HG02798 (cell line): ENCODE results near the gene STIMATE.

Source experiments
- ATAC-seq: cut with Tn5 transposase; IDR thresholded peaks from one replicate; pipeline ENCODE4 v1.9.1; 2021; ENCODE audit warnings: mild to moderate bottlenecking; ENCODE audit not compliant: unreplicated experiment, poor library complexity

STIMATE gene

DNA sequence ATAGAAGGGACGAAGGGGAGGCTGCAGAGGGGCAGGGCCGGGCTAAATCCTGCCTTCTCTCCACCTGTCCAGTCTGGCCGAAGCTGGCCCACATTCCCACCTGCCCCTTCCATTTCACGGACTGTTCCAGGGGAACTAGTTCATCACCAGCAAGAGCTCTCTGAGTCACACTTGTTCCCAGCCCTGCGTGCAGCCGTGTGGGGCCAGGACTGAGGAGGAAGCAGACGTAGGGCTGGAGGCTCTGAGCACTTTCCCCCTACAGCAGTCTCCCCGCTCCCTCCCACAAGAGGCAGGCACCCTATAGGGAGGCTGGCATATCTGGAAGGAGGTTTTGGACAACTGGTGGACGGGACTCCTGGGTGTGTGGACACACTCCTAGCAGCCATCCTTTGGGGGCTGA lies 69.9 kb downstream of the STIMATE start:
- no peak for ATAC-seq

DNA sequence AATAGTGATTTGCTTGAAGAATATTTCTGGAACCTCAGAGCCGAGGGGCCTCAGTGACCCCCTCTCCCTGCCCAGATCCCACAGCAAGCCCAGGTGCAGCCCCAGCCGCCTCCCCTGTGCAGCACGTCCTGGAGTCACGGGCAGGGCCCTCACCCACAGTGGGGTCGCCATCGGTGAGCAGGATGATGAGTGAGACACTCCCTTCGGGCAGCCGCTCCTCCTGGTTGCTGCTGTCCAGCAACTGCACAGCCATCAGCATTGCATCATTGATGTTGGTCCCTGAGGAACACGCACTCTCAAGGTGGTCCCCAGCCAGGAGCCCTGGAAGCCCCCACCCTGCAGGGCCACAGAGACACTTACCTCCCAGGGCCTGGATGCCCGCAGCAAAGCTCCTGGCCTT lies 73.3 kb downstream of the STIMATE start:
- no peak for ATAC-seq

DNA sequence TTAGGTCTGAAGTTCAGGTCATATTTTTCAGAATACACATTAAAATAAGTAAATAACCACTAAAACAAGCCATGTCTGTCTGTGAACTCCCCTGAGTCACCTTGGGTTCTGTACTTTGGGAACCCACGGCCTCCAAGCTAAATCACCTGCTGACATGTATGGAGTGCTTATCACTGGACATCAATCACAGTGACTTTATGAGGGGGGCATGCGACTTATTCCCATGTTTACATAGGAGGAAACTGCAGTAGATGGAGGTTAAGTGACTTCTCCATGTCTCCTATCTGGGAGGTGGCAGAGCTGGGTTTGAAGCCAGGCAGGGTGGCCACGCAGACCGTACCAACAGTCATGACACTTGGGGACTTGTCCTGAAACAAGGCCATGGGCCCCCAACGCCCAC lies 75.0 kb downstream of the STIMATE start:
- no peak for ATAC-seq

DNA sequence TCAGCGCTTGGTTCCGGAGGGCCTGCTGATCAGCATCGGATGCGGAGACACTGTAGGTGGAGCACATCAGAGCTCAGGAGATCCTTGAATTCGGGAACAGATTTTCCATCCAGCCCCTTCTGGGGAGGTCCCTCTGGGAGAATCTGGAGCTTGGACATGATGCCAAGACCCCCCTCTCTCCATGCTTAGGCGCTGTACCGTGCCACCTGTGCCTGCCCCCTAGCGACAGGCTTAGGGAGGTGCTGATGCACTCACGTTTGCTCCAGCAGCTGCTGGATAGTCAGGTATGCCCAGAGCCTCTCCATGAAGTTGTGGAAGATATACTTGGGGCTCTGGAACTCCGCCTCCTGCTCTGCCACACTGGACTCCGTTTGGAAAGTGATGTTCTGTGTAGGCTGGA lies 76.6 kb downstream of the STIMATE start:
- no peak for ATAC-seq

DNA sequence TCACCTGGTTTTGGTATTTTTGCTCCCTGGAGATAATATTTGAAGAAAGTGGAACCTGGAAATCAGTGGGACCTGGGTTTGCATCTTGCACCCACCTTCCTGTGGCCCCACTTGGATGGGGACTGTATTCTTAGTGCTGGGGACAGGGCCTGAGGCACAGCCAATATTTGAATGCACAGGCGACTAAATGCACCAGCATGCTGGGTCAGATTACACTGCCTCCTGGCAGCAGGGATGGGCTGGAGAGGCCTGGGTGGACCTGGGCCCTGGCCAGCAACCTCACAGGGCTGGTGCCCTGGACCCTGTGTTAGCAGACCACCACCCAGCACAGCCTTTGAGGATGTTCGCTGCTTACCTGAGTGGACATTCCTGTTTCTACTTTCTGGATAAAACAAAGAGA lies 77.4 kb downstream of the STIMATE start:
- ATAC-seq, result no peak

DNA sequence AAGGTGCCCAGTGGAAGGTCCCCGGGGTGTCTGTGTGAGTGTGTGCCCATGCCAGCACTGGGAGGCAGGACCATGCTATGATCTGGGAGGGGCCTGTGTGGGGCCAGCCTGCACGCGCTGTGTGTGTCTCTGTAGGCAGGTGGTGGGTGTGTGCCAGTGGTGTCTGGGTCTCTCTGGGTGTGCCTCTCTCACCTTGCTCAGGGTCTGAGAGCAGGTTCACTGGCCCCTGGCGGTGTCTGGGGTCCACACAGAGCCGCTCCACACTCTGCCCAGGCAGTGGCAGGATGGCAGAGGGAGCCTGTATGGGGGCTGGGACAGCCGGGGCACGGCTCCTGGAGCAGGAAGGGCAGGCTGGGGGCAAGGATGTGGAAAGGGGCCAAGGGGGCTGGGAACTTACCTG lies 79.5 kb downstream of the STIMATE start:
- ATAC-seq, result no peak

DNA sequence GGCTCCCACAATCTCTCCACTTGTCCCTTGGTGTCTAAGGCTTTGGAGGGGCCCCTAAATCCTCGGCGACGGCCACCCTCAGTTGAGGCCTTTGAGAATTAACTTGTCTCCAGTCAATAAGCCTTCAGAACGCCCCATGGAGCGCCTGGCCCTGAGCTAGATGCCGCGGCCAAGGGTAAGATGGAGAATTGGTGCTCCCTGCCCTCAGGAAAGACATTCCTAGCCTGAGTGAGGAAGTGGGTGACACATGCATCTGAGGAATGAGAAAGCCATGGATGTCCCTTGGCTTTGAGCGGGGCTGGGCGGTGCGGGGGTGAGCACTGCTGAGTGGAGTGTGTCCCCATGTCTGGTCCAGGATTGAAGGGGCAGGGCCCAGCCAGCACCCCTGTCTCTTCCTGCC lies 80.1 kb downstream of the STIMATE start:
- ATAC-seq, result no peak

DNA sequence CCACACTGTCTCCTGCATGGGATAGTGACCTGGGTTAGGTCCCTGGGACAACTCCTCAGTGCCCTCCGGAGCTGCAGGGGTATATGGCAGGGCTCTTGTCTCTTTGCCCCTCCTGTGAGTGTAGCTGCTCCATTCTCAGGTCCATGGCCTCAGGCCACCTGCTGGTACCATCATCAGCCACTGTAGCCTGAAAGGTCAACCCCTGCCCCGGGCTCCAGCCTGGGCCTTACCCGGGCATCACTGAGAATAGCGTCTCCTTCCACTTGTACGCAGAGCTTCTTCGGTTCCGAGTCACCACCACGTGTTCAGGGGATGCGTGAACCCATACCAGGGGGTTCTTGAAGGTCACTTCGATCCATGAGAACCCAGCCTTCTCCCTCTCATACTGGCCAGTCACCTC lies 80.7 kb downstream of the STIMATE start:
- no peak for ATAC-seq

DNA sequence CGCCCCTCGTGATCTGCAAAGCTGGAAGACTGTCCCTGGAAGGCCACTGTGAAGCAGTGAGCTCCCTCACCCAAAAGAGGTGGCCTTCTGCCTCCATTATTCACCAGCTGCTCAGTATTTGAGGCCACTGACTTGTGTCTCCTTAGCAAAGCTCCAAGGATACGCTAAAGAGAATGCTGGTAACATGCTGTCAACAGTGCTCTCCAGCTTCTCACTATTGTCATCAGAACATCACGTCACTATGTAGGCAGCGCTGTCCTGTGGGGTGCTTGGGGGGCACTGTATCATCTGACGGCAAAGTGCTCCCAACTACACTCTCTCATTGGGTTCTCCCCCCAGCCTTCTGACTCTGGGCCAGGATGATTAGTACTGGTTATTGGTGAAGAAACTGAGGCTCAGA lies 81.1 kb downstream of the STIMATE start:
- no peak for ATAC-seq

DNA sequence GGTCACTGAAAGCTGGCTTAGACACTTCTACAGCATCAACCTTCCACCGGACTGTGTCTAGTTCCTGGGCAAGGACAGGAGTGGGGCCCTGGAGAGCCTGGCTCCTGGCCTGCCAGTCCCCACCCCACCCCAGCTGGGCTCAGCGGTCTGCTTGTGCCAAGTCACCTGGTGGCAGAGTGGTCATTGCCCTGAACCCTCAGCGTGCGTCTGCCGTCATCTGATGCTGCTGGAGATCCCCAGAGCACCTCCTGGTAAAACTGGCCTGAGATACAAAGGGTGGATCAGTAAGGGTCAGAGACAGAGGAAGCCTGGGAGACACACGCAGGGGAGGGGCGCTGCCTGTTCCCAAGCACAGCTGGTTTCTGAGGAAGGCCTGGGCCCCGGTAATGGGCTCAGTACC lies 83.5 kb downstream of the STIMATE start:
- no peak for ATAC-seq

DNA sequence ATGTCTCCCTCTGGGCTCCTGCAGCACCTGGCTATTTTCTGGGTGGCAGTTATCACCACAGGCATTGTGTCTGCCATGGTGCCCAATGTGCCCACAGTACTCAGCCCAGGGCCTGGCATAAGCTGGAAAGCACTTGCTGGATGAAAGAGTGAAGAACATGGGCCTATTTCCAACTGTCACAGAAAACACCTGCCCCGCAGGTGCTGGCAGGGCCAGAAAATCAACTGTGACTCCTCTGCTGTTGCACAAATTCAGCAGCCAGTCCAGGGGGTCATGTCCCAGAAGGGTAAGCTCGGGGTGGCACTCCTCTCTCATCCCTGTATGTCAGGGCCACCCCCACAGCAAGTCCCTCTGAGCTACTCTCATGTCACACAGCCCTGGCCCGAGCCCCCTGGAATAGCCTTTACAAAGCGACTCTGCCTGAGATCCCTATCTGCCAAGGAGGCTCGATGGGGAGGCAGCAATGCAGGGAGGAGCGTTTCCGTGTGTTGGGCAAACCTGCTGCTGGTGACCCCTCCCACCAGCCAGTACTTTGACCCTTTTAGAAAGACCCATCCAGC lies 85.8 kb downstream of the STIMATE start:
- ATAC-seq, result no peak

DNA sequence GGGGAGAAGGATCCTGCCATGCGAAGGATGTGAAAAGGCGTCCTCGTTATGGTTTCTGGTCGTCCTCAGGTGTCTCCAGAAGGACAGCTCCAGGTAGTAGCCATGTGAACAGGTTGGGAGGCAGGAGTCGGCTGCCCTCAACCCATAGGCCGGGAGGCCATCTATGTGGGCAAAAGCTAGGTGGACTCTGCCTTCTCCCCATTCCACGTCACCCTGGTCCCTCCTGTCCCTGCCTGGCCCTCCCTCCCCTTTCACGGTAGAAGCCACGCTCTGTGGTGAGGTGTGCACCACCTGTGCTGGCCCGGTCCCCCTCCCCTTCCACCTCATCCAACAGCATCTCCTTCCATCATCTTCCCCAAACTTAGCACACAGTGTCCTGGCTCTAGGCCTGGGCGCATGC lies 86.4 kb downstream of the STIMATE start:
- ATAC-seq, result no peak

DNA sequence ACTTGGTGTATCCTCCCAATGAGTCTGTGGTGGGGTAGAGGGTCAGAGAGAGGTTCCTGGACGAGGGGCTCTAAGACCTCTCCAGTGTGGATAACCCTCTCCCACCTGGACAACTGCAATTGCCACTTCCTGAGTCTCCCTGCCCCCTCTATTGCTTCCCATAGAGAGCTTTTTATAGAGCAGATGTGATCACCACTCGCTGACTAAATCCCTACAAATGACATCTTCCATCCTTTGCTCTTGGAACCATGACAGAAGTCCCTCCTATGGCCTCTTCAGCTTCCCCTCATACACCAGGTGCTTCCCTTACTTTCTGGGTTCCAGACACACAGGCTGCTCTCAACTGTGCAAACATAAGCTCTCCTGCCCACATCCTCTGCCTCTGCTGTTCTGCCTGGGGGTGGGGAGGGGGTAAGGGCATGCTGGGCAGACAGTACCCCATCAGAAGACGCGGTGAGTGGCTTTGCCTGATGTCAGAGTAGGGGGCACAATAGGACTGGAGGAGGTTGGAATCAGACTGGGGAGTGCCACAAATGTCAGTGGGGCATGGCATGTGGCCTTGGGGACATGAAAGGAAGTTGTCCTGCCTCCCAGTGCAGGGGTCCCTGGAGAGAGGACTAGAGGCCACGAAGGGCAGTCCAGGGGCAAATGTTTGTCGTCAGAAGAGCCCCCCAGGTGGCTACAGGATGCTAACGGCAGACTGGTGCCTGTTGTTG lies 87.5 kb downstream of the STIMATE start:
- ATAC-seq, result no peak

DNA sequence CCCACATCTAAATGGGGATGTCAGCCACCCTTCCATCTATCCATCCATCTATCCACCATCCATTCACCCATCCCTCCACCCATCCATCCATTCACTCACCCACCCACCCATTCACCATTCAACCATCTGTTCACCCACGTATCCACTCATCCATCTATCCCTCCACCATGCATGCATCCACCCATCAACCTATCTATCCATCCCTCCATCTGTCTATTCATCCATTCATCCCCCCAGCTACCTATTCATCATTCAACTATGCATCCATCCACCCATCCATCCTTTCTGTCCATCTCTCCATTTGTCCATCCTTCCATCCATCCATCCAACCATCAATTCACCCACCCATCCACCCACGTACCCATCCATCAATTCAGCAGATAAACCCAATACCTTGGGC lies 88.2 kb downstream of the STIMATE start:
- no peak for ATAC-seq

DNA sequence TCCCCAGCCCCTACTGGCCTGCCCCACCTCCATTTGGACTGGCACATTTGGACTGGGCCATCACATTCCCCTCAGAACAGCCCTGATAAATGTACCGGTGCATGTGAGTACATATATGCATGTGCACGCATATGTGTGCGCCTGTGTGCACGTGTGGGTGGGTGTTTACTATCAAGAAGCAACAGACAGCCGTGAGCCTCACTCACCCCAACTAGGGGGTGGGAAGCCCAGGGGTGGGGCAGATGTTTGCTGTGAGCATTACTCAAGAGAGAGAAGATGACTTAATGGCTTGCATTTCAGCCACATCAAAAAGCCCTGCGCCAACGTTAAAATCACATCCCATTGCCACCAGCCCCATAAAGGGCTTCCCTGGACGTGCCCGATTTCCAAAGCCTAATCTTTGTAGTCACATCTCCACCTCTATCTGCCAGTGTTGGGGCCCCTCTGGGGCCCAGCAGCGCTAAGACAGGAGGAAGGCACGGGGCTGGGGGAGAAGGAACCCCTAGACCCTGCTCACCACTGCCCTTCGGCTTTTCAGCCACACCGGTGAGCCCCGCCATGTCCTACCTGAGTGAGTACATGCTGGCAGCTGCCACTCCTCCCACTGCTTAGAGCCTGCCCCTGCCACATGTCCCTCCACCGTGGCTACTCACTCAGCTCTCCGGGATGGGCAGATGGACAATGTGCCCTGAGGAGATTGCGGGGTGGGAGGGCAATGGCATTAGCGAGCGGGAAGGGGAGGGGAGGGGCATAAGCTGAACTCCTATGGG lies 91.9 kb downstream of the STIMATE start:
- ATAC-seq, result no peak

DNA sequence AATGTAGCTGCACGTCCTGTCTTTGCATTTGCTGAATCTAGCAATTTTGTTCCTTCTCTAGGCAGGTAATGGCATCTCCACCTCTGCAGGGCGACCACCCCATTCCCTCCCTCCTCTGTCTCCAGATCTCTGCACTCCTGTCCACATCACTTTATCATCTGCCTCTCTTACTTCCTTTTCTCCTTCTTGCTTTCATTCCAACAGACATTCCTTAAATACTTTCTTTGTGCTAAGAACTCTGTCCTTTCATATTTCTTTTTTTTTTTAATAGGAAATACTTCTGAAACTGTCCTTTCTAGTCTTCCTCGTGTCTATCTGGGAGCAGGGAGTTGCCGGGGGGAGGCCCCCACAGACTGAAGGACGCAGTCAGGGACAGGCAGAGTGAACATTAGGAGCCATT lies 95.5 kb downstream of the STIMATE start:
- ATAC-seq, result no peak

DNA sequence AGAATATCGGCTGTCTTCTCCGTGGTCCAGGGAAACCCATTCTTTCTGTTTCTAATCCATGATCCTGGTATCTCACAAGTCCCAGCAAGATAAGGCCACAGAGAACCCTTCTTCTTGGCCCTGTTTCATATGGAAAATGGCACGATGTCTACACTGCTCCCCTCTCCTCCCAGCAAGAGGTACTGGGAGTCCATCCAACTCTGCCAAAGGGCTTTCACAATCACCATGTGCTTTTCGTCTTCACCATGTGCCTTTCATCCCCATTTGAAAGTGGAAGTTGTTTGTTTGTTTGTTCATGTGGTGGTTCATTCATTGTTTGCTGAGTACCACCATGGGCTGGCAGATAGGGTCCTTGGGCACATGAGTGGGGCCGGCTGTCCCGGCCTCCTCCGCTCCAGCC lies 97.3 kb downstream of the STIMATE start:
- ATAC-seq, result no peak

DNA sequence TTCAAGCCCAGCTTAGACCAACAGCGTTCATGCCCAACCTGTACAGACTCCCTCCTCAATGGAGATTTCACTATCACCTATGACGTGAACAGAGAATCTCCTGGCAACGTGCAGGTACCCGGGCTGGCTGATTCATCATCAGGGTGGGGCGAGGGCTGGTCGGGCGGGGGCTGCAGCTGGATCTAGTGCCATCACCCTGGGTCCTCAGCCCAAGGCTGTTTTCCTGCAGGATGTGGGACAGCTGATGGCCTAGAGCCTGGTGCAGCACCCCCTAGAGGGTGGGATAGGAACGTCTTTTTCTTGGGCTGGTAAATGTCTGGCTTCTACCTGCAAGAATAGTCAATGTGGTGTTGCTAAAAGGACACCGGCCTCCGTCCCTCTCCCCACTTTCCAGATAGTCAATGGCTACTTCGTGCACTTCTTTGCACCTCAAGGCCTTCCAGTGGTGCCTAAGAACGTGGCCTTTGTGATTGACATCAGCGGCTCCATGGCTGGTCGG lies 98.3 kb downstream of the STIMATE start:
- ATAC-seq, result no peak

DNA sequence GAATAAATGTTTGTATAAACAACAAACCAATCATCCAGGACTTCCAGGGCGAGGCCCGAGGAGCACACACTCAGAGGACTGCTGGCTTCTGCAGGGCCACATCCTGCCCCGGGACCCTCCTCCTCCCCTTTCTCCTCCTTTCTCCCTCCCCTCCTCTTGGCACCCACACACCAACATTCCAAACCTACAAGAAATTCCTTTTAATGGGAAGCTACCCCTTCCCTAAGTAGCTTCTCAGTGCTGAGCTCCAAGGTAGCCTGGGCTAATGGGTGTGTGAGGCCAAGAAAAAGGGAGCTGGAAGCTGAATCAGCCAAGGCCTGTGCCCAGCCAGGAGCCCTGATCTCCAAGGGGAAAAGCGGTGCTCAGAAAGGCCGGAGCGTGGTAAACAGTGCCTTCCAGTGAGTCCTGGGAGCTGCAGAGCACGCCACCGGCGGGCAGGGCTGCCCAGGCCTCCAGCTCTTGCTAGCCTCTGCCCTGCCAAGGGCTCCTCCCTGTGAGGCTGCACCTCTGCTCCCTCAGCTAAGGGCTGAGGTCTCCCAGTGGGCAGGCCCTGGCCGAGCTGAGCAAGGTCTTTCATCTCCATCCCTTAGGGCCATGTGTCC lies 98.9 kb downstream of the STIMATE start:
- no peak for ATAC-seq

DNA sequence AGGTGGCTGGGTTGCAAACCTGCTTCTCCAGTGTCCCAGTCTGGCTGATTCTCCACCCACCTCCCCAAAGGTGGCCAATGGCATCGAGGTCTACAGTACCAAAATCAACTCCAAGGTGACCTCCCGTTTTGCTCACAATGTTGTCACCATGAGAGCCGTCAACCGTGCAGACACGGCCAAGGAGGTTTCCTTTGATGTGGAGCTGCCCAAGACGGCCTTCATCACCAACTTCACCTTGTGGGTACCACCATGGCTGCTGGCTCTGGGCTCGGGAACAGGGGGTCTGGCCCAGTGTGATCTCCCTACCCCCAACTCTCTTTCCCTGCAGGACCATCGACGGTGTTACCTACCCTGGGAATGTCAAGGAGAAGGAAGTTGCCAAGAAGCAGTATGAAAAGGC lies 100.9 kb downstream of the STIMATE start:
- no peak for ATAC-seq

DNA sequence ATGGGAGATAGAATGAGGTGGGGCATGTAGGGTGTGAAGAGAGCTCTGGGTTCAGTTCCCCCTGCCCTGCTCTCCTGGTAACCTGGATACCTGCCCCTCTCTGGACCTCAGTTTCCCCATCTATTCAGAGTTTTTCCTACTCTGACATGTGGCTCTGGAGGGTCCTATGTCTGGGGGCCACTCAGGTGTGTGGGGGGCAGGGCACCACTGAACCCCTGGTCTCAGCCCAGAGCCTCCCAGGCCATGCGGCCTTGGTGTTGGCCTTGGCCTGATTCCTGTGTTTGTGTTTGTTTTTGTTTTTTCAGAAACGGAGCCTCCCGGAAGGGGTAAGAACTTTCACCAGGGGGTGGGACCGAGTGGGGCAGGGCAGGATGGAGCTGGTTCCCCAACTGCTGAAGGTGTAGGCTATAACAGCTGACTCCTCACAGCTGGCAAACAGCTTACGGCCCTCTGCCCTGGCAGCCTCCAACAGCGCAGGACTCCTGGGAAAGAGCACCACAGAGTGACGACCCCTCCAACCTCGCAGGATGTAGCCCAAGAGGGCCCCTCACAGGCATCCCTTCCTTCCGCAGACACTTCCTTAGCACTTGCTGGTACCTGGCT lies 101.9 kb downstream of the STIMATE start:
- no peak for ATAC-seq
